Right hindlimb (tissue), 1 donor: ENCODE results near the gene CD68.
"Not testable (repeated sequence)": the region's sequence is repeated elsewhere in the genome, so short reads cannot be mapped to it uniquely, and the experiment has no call there.

Experiments
- DNase-seq: peaks from one replicate; pipeline ENCODE4 v3.0.0-alpha.2; 2018

The CD68 gene

GRCh38 chr17:7615265-7615747, 35.9 kb downstream of the CD68 start:
- no peak for DNase-seq

DNA sequence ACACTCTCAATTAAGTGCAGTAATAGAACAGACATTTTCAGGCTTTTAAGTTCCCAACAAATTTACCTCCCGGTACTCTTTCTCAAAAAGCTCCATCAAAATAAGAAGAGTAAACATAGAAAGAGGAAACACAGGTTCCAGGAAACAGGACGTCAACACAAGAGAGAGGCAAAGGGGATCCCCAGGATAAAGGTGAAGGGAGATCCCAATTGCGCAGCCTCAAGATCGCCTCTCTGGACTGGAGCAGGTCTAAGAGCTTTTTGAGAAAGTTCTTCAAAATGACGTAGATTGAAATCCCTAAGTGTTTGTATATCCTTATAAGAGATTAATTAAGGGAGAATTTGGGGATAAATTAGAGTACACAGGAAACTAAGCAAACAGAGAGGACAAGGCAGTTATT, 39.2 kb downstream of the CD68 start:
- DNase-seq, result no peak

DNA sequence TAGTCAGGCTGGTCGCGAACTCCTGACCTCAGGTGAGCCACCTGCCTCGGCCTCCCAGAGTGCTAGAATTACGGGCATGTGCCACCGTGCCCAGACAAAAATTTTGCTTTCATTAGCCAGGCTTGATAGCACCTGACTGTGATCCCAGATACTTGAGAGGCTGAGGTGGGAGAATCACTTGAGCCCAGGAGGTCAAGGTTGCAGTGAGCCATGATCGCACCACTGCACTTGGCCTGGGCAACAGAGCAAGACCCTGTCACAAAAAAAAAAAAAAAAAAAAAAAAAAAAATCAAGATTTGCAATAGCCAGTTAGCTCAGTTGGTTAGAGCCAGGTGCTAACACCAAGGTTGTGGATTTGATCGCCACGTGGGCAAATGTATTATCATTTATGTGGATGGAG, 41.4 kb downstream of the CD68 start:
- DNase-seq, result no peak

DNA sequence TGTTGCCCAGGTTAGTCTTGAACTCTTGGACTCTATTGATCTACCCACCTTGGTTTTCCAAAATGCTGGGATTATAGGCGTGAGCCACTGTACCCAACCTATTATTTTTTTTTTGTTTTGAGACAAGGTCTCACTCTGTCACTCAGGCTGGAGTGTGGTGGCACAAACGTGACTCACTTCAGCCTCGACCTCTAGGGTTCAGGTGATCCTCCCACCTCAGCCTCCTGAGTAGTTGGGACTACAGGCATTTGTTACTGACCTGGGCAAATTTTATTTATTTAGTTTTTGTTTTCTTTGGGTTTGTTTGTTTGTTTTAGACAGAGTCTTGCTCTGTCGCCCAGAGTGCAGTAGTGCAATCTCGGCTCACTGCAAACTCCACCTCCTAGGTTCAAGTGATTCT, 44.2 kb downstream of the CD68 start:
- no peak for DNase-seq

DNA sequence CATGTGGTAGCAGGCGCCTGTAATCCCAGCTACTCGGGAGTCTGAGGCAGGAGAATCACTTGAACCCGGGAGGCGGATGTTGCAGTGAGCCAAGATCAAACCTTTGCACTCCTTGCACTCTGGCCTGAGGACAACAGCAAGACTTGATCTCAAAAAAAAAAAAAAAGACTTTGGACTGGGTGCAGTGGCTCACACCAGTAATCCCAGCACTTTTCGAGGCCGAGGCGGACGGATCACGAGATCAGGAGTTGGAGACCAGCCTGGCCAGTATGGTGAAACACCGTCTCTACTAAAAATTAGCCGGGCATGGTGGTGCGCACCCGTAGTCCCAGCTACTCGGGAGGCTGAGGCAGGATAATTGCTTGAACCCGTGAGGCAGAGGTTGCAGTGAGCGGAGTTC, 46.3 kb downstream of the CD68 start:
- not testable (repeated sequence) for DNase-seq

DNA sequence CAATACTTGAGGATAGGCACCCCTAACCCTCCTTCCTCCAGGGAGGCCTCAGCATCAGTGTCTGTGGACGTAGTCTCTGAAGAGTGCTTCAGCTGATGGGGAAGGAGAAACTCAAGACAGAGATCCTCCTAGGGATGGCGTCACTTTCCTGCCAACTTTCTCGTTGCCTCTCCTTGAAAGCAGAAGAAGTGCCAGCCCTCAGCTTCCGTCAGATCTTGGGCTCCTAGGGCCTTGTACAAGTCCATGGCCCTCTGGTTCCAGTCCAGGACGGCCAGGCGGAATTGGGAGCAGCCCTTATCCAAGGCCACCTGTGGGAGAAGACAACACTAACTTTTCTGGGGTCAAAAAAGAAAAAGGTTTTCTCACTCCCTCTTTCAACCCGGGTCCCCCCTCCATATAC, 46.9 kb downstream of the CD68 start:
- no peak for DNase-seq

DNA sequence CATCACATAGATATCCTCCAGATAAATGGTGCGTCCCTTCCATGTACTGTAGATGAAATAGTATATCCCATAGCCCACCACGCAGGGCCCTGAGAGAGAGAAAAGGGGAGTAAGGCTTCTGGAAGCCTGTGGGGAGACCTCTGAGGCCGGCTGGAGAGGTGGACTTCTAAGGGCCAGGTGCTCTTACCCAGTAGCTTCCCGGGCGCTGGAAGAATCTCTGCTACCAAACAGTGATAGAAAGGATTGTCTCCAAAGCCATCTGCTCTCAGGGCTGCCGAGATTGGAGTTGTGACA, 47.5 kb downstream of the CD68 start:
- peak; percentile 36 for DNase-seq

DNA sequence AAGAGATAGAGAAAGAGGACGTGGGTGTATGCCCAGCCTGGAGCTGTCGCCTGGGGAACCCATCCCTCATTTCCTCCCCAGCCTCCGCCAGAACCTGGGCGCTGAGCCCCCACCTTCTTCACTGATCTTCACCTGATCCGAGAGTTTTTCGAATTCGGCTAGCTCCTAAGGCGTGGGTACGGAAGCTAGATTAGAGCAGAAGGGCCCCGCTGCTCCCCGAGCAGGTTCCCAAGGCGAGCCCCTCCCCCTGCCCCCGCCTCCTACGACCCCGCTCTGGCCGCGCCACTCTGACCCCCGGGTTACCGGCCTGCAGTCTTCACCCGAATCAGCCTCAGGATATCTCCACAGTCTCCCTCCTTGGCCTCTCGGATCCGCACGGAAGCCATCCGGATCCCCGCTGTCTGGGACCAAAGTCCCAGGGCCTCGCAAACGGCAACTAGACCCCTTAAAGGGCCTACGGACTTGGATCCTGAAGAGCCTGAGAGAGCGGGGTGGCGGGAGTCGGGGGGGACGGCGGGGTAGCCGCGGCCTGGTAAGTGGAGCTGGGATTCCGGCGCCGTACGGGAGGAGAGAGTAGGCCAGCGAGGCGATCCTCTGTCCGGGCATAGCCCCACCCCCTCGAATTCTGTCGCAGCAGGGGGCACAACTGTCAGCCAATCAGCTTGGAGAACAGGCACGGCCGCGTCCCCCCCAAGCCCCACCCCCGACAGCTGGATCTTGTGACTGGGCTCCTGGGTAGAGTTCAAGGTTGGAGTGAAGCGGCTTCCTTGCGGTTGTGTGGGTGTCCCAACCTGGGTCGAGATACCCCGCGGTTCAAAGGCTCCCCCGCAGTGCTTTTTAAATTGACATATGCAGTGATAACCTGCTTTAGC, 48.0 kb downstream of the CD68 start, which contains the start of gene SAT2:
Gene SAT2, minus strand, starts transcription at position 572 of the 872 bp plus-strand sequence. Its CDS starts 186 bp downstream, at position 386.
- peak; percentile 97 for DNase-seq

- DNase-seq, result no peak
Measured at GRCh38 chr17:7629939-7630571, 50.6 kb downstream of the CD68 start, which contains the start of gene SHBG. SHBG (plus strand) TSS chr17:7630135; CDS start chr17:7630173, 38 bp downstream.
